Medulla oblongata (tissue), 1 donor: ENCODE data around the gene COPZ1.

Experiments
- DNase-seq: peaks from one replicate; pipeline ENCODE4 v3.0.0-alpha.2; 2015; ENCODE audit errors: extremely low spot score

COPZ1 gene

DNA sequence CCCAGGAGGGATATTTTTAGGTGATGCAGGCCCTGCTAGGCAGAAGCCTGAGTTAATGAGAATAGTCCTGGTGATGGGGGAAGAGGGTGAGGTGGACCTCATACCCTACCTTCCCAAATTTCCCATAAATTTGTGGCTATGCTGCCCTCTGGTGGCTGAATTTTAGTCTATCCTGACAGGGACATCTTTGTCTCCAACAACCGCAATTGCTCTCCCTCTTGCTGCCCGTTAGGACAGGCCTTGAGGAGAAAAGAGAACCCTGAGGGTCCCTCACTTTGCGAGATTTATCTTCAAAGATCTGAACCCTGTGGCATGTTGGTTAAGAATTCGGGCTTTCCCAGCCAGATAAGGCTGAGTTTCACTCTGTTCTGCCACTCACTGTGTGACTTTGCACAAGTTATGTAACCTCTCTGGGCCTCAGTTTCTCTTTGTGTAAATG is 69.4 kb downstream of the COPZ1 start:
- DNase-seq, result peak; percentile 78

DNA sequence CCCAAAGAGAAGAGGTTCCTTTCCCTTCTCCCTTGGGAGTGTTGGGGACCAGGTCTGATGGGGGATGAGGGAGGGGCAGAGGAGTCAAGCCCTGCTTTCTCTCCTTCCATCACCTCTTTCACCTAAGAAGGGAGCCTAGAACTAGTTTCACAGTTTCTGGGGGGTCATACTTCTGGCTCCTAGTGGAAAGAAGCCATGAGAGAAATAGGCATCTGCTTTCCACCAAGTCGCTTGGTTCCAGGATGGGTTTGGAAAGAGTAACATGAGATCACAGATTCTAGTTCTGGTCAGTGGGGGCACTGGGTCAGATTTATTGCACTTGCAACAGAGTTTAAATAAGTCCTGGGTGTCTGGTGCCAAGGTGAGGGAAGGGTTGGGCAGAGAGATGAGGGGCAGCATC is 70.1 kb downstream of the COPZ1 start:
- no peak for DNase-seq

DNA sequence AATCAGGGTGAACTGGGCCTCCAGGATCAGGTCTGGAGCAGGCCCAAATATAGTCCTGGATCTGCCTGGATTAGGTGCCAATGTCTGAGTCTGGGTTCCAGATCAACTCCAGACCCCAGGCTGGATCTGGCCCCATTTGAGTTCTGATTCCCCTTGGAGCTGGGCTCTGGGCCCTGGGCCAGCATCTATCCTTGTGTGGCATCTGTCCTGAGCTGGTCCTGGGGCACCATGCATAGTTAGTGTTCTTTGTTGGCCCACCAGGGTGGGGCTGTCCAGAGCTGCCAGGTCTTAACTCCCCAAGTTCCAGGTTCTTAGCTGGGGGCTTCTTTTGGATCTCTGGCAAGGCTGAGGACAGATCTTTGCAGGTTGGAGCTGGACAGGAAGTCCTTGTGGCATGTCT is 70.6 kb downstream of the COPZ1 start:
- no peak for DNase-seq

DNA sequence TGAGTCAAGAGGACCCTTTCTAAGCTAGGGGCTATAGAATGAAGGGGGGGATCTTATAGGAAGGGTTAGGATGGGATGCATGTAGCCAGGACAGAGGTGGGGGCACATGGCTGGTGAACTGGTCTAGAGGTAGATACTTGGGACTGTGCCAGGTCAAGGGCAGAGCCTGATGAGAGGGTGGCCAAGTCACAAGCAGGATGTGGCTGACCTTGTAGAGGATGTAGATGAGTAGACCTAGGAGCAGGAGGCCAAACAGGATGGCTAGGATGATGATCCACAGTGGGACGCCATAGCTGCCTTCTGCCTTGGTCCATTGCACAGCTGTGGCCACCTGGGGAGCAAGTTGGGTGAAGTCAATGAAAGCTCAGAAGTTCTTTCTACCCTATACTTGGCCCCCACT is 72.2 kb downstream of the COPZ1 start:
- DNase-seq, result no peak

DNA sequence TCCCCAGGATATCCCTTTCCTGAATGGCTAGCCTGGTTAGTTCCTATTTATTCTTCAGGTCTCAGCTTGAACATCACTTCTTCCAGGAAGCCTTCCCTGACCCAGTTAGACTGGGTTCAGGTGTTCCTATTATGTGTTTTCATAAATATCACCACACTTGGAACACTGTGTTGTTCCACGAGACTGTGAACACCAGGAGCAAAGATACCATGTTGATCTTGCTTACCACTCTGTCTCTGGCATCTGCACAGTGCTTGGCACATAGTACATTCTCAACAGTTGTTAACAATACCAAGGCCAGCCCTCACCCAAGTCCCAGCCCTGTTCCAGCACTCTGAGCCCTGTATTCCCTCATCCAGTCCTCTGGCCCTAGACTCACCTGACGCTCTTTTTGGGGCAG is 73.3 kb downstream of the COPZ1 start:
- no peak for DNase-seq

DNA sequence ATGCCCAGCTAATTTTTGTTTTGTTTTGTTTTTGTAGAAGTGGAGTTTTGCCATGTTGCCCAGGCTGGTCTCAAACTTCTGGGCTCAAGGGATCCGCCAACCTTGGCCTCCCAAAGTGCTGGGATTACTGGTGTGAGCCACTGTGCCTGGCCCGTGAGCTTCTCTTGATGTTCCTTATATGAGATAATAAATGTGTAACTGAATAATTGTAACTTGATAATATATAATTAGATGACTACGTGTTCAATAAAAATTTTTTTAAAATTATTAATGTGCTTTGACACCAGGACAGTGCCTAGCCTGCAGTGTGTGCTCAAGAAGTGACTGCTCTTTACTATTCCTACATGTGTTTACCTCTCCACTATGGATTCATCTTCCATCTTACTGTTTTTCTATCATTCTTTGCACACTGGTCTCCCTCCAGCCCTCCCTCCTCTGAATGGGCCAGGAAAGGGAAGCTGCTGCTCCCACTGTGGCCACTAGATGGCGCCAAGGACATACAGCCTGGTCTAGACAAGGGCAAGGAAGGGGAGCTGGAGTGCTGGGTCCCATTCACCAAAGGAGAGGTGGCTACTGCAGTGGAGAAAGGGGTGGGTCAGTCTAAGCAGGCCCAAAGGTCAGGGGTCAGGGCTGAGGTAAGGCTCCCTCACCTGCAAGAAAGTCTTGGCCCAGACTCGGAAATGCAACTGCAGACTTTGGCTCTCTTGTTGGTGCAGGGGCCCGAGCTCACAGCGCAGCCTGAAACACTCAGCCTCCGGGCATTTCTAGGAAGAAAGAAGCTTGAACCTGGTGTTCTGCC is 74.3 kb downstream of the COPZ1 start:
- peak; percentile 94 for DNase-seq

DNA sequence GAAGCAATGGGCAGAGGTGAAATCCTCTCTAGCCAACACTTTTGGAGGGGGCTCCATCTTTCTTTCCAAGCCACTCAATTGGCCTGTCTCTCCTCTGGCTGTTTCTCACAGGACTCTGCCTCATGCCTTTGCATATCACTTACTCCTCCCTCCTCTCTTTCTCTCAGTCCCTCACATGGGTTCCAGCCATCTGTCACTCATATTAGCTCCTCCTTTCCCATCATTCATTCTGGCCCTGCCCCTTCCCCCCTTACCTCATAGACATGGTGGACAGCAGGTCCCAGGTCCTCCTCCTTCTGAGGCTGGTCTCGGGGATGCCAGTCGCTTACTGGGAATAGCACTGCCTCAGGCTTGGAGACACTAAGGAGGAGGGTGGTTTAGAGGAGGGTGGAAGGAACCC is 76.2 kb downstream of the COPZ1 start:
- no peak for DNase-seq
